Upper lobe of right lung (tissue), 1 donor: Measurements from ENCODE around the gene MSH3. TPM values are rescaled to one million over a fixed set of nuclear protein-coding genes. Genes with fewer than 3 reads are reported as not detected.

ENCODE experiments used
- ATAC-seq: fragments of 200-7000 bp; cut with Tn5 transposase; one replicate; pipeline ENCODE4 v1.9.1; 2020; ENCODE audit warnings: mild to moderate bottlenecking, moderate library complexity
- DNase-seq: peaks from one replicate; pipeline ENCODE4 v3.0.0-alpha.2; 2020
- H3K27ac ChIP-seq: fragments of 200-600 bp; one replicate; pipeline ENCODE4 v1.8.0; 2022
- H3K27me3 ChIP-seq: fragments of 200-600 bp; one replicate; pipeline ENCODE4 v1.8.0; 2022; ENCODE audit warnings: mild to moderate bottlenecking
- H3K36me3 ChIP-seq: fragments of 200-600 bp; one replicate; pipeline ENCODE4 v1.8.0; 2022
- H3K4me1 ChIP-seq: fragments of 200-600 bp; one replicate; pipeline ENCODE4 v1.8.0; 2022
- H3K4me3 ChIP-seq: fragments of 200-600 bp; one replicate; pipeline ENCODE4 v1.8.0; 2022; ENCODE audit warnings: mild to moderate bottlenecking
- H3K9me3 ChIP-seq: fragments of 200-600 bp; one replicate; pipeline ENCODE4 v1.8.0; 2022
- intact Hi-C: fragments of 100-400 bp; cut with DNase I; formaldehyde crosslinking; loops from one replicate; pipeline ENCODE4 v1.11.0; 2022
- total RNA-seq: library from RNA; stranded (reverse); fragmentation: NEBNext Ultra II Directional; extraction: Animal tissue kit (Norgen Biotek cat#: 25700); gene quantifications from one replicate; pipeline ENCODE4 v1.2.1, GENCODE V29; 2021
- TF ChIP-seq, protein P1 (sequence below): fragments of 200-600 bp; IDR thresholded peaks from one replicate; pipeline ENCODE4 v1.8.0; 2022; ENCODE audit warnings: antibody characterized with exemption
- donor health status: DM: no; HTN: yes; CAD: no; lungs with severe emphysema.

Gene MSH3
- total RNA-seq, 1 donor from 2014 or later, result 13.7 TPM

DNA sequence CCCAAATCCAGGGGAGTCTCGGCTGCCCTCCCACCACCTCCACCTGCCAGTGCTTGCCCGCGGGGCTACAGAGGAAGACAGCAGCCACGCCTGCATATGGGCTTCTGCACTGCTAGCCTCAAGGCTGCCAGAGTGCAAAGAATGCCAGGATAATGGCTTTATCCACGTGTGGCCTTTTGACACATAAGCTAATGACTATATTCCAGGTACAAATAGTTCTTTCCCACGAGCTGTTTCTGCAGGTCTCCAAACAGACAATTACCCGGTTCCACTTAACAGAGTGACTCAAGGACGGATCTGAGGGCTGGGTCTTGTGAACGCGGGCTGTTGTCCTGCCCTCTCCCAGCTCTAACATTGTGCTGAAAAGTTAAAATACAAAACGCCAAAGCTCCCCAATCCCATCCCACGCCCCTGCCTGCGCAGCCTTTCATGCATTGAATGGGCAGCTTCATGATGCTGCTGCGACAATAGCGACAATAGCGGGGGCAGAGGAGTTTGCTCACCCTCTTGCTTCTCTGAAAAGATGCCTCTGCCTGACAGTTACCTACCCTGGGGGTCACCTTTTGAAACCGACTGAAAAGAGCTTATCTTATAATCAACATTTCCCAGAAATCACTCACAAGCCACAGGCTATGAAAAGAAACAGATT is 39.1 kb upstream of the MSH3 start:
- TF ChIP-seq, protein P1, sequence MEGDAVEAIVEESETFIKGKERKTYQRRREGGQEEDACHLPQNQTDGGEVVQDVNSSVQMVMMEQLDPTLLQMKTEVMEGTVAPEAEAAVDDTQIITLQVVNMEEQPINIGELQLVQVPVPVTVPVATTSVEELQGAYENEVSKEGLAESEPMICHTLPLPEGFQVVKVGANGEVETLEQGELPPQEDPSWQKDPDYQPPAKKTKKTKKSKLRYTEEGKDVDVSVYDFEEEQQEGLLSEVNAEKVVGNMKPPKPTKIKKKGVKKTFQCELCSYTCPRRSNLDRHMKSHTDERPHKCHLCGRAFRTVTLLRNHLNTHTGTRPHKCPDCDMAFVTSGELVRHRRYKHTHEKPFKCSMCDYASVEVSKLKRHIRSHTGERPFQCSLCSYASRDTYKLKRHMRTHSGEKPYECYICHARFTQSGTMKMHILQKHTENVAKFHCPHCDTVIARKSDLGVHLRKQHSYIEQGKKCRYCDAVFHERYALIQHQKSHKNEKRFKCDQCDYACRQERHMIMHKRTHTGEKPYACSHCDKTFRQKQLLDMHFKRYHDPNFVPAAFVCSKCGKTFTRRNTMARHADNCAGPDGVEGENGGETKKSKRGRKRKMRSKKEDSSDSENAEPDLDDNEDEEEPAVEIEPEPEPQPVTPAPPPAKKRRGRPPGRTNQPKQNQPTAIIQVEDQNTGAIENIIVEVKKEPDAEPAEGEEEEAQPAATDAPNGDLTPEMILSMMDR, result no peak
- intact Hi-C loops, result no loop called here
- H3K9me3 ChIP-seq, result no peaks in the 10 kb centered on the region
- no peak overlapping the region for H3K27ac ChIP-seq
- no peak for DNase-seq
- no peaks in the 10 kb centered on the region for H3K4me1 ChIP-seq
- H3K36me3 ChIP-seq, result no peaks in the 10 kb centered on the region
- ATAC-seq, result no peak
- no peaks in the 10 kb centered on the region for H3K27me3 ChIP-seq
- H3K4me3 ChIP-seq, result no peak overlapping the region

DNA sequence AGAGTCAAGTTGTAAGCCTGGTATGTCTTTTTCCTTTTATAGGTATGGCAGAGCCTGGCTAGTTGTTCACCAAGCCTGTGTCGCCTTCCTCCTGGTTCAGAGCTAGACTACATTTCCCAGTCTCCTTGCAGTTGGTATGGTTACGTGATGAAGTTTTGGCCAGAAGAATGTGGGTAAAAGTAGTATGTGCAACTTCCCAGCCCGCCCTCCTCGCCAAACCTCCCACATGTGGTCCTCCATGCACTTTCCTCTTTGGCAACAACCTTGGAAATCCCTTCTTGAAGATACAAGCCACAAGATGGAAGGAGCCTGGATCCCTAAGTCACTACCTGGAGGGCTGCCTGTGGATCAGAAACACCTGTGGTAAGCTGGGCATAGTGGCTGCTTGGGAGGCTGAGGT is 36.0 kb upstream of the MSH3 start:
- intact Hi-C loops, result no loop called here
- ATAC-seq, result peak; percentile 66
- Histone ChIP-seq H3K27me3 (no peaks in the 10 kb centered on the region), H3K9me3 (no peaks in the 10 kb centered on the region), H3K4me1 (no peaks in the 10 kb centered on the region), H3K36me3 (no peaks in the 10 kb centered on the region), H3K27ac (no peak overlapping the region), H3K4me3 (no peak overlapping the region)
- TF ChIP-seq, protein P1, result no peak
- DNase-seq, result no peak

DNA sequence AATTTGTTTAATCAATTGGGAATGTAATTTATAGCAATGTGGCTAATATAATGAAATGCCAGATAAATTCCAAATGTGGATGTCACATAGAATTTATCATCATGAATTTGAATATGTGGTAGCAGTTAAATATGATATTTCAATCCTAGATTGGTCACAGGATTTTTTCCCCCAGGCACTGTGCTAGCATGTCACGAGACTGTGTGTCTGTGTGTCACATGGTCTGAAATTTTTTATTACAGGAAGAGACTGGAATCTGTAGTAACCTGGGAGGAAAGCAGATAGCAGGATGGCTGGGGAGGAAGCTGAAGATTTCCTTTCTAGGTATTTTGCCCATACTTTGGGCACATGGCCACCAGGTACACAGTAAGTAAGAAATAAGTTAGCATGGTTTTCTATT is 35.4 kb upstream of the MSH3 start:
- no peak for DNase-seq
- ATAC-seq, result no peak
- no peaks in the 10 kb centered on the region for H3K9me3 ChIP-seq
- no peaks in the 10 kb centered on the region for H3K4me1 ChIP-seq
- TF ChIP-seq, protein P1, result no peak
- no peak overlapping the region for H3K4me3 ChIP-seq
- intact Hi-C loops, result no loop called here
- H3K27ac ChIP-seq, result no peak overlapping the region
- no peaks in the 10 kb centered on the region for H3K36me3 ChIP-seq
- no peaks in the 10 kb centered on the region for H3K27me3 ChIP-seq

DNA sequence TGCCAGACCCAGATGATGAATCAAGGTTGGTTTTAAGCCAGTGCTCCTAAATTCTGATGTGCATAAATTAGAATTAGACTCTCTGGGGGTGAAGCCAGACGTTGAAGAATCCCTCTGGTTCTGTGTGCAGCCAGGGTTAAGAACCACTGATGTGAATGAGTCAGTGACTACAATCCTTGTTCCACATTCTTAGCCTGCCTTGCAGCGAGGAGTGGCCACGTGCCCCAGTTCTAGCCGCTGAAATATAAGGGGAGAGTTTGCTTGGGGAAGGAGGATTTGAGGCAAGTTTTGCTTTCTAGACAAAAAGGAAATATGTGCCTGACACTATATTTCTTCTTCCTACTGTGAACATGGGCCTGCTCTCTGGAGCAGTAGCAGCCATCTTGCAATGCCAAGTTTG is 34.2 kb upstream of the MSH3 start:
- DNase-seq, result no peak
- no peaks in the 10 kb centered on the region for H3K36me3 ChIP-seq
- H3K4me3 ChIP-seq, result no peak overlapping the region
- TF ChIP-seq, protein P1, result no peak
- intact Hi-C loops, result no loop called here
- H3K27ac ChIP-seq, result no peak overlapping the region
- H3K9me3 ChIP-seq, result no peaks in the 10 kb centered on the region
- H3K4me1 ChIP-seq, result no peaks in the 10 kb centered on the region
- ATAC-seq, result peak; percentile 85
- H3K27me3 ChIP-seq, result no peaks in the 10 kb centered on the region

DNA sequence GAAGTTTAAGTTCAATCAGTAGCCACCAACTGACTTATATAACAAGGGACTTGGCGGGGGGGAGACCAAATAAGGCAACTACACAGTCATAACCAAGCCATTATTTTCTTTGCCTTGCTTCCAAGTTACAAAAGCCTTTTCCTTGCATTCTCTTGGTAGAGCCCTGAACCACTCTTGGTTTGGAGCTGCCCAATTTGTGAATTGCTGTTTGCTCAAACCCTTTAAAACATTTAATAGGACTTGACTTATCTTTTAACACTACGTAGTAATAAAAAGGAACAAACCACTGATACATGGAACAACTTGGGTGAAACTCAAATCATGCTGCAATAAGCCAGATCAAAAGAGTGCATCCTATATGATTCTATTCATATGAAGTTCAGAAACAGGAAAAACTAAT is 31.7 kb upstream of the MSH3 start:
- Histone ChIP-seq H3K27me3 (no peaks in the 10 kb centered on the region), H3K4me1 (no peaks in the 10 kb centered on the region), H3K4me3 (no peak overlapping the region), H3K27ac (no peak overlapping the region), H3K9me3 (no peaks in the 10 kb centered on the region), H3K36me3 (no peaks in the 10 kb centered on the region)
- TF ChIP-seq, protein P1, result no peak
- ATAC-seq (no peak), DNase-seq (no peak)
- intact Hi-C loops, result no loop called here

DNA sequence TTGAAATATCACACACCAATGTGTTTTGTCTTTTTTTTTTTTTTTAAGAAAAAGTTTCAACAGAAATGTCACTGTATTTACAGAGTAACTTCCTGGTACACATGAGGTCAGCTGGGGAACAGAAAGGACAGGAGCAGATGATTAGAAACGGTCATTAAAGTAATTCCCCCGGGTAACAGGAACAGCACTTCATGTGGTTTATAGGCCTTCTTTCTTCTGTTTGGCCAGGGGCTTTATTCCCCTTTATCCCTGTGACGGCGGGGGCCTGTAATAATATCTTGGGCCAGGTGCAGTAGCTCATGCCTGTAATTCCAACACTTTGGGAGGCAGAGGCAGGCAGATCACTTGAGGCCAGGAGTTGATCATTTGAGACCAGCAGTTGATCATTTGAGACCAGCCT is 30.5 kb upstream of the MSH3 start:
- H3K27me3 ChIP-seq, result no peaks in the 10 kb centered on the region
- H3K4me1 ChIP-seq, result no peaks in the 10 kb centered on the region
- no peaks in the 10 kb centered on the region for H3K36me3 ChIP-seq
- peak; percentile 70 for ATAC-seq
- intact Hi-C loops, result no loop called here
- no peak overlapping the region for H3K4me3 ChIP-seq
- TF ChIP-seq, protein P1, result no peak
- no peak overlapping the region for H3K27ac ChIP-seq
- no peak for DNase-seq
- no peaks in the 10 kb centered on the region for H3K9me3 ChIP-seq
